HG02588 (cell line): ENCODE data around the gene IGHMBP2.
"Not testable (repeated sequence)": the region's sequence is repeated elsewhere in the genome, so short reads cannot be mapped to it uniquely, and the experiment has no call there.

Experiments used
- ATAC-seq: cut with Tn5 transposase; IDR thresholded peaks from one replicate; pipeline ENCODE4 v1.9.1; 2021; ENCODE audit warnings: mild to moderate bottlenecking, moderate library complexity; ENCODE audit not compliant: unreplicated experiment

The IGHMBP2 gene

GRCh38 chr11:68960294-68961071 is 56.8 kb downstream of the IGHMBP2 start:
- no peak for ATAC-seq

- ATAC-seq: no peak
Observed at GRCh38 chr11:68961245-68961644, 57.6 kb downstream of the IGHMBP2 start.

- no peak for ATAC-seq
Observed at GRCh38 chr11:68962527-68963250, 59.0 kb downstream of the IGHMBP2 start.

- no peak for ATAC-seq
Observed at GRCh38 chr11:68963779-68964178, 60.1 kb downstream of the IGHMBP2 start.

- no peak for ATAC-seq
Observed at GRCh38 chr11:68965901-68966853, 62.5 kb downstream of the IGHMBP2 start.

GRCh38 chr11:68966894-68967780 is 63.4 kb downstream of the IGHMBP2 start:
- ATAC-seq: no peak

GRCh38 chr11:68968306-68969250 is 64.9 kb downstream of the IGHMBP2 start:
- no peak for ATAC-seq

- ATAC-seq: no peak
Observed at GRCh38 chr11:68969386-68969785, 65.7 kb downstream of the IGHMBP2 start.

- ATAC-seq: no peak
Observed at GRCh38 chr11:68970921-68971636, 67.4 kb downstream of the IGHMBP2 start.

GRCh38 chr11:68973219-68973618 is 69.5 kb downstream of the IGHMBP2 start:
- no peak for ATAC-seq

GRCh38 chr11:68973706-68974105 is 70.0 kb downstream of the IGHMBP2 start:
- ATAC-seq: not testable (repeated sequence)

- ATAC-seq: no peak
Observed at GRCh38 chr11:68974421-68975194, 70.9 kb downstream of the IGHMBP2 start.

GRCh38 chr11:68976095-68976494 is 72.4 kb downstream of the IGHMBP2 start:
- ATAC-seq: no peak

GRCh38 chr11:68976563-68976962 is 72.9 kb downstream of the IGHMBP2 start:
- ATAC-seq: no peak

GRCh38 chr11:68977781-68978625 is 74.3 kb downstream of the IGHMBP2 start:
- ATAC-seq: no peak

GRCh38 chr11:68978626-68978930 is 74.9 kb downstream of the IGHMBP2 start:
- ATAC-seq: no peak
